Measurements from ENCODE around the gene RASSF4.

DNA sequence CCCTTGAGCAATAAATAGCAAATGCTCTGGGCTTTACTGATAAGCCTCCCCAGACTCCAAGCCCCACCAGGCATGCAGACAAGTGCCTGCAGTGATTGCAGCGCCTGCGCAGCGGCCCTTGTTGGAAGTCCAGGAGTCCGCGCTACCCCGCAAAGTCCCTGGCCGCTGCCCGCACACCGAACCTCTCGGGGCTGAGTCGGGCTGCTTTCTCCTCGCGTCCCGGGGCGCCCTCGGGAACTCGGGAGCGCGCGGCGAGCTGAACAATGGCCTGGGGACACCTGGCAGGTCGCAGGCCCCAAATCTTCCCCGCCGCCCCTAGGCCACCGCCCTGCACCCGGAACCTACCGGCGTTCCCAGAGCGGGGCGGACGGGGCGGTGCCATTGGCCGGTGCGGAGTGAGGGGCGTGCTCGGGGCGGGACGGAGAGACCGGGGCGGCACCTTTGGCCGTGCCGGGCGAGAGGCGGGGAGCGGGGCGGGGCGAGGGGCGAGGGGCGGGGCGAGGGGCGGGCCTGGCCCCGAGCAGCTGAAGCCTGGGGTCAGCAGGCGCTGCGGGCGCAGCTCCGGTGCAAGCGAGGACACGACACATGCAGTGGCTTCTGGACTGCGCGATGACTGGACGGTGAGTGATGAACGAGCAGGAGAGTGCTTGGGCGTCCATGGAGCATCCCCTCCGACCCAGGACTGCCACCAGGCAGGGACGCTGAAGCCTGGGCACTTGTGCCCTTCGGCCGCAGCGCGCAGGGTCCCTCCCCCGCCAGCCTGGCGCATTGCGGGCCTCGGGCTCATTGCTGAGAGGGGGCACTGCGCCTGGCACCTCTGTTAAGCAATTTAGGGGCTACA lies at the start of gene RASSF4:
- TF ChIP-seq, protein P1, sequence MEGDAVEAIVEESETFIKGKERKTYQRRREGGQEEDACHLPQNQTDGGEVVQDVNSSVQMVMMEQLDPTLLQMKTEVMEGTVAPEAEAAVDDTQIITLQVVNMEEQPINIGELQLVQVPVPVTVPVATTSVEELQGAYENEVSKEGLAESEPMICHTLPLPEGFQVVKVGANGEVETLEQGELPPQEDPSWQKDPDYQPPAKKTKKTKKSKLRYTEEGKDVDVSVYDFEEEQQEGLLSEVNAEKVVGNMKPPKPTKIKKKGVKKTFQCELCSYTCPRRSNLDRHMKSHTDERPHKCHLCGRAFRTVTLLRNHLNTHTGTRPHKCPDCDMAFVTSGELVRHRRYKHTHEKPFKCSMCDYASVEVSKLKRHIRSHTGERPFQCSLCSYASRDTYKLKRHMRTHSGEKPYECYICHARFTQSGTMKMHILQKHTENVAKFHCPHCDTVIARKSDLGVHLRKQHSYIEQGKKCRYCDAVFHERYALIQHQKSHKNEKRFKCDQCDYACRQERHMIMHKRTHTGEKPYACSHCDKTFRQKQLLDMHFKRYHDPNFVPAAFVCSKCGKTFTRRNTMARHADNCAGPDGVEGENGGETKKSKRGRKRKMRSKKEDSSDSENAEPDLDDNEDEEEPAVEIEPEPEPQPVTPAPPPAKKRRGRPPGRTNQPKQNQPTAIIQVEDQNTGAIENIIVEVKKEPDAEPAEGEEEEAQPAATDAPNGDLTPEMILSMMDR (IDR thresholded peaks at IDR 0.05) = no peak
- peak; percentile 74 to 92 (median 88) for TF ChIP-seq POLR2AphosphoS5 (IDR thresholded peaks at IDR 0.05)
- peak; percentile 74 for TF ChIP-seq POLR2A (IDR thresholded peaks at IDR 0.05)

Data from breast epithelium (tissue), 3 donors.